ENCODE data around the gene HSPA14. TPM values are rescaled to one million over a fixed set of nuclear protein-coding genes. Genes with fewer than 3 reads are reported as not detected.

HSPA14 gene
- total RNA-seq, 1 donor: 19.7 TPM

- DNase-seq (ENCODE audit: low read depth): no peak
- peak overlapping the region; percentile 88 for H3K4me3 ChIP-seq (ENCODE audit: low read depth, low read length)
- no peak for TF ChIP-seq CTCF (IDR thresholded peaks at IDR 0.05; ENCODE audit: insufficient read depth, low read length)
Measured at GRCh38 chr10:14837003-14837756, 926 bp upstream of the HSPA14 start.

- DNase-seq (ENCODE audit: low read depth): peak; percentile 25
- no peak for TF ChIP-seq CTCF (IDR thresholded peaks at IDR 0.05; ENCODE audit: insufficient read depth, low read length)
- peak overlapping the region; percentile 77 for H3K4me3 ChIP-seq (ENCODE audit: low read depth, low read length)
Measured at GRCh38 chr10:14838582-14839304, 637 bp downstream of the HSPA14 start.

- TF ChIP-seq CTCF (IDR thresholded peaks at IDR 0.05; ENCODE audit: insufficient read depth, low read length): no peak
- DNase-seq (ENCODE audit: low read depth): no peak
- peak overlapping the region; percentile 77 for H3K4me3 ChIP-seq (ENCODE audit: low read depth, low read length)
Measured at GRCh38 chr10:14839305-14839695, 1.2 kb downstream of the HSPA14 start.

GRCh38 chr10:14840178-14840577 lies 2.1 kb downstream of the HSPA14 start:
- no peak for DNase-seq (ENCODE audit: low read depth)
- TF ChIP-seq CTCF (IDR thresholded peaks at IDR 0.05; ENCODE audit: insufficient read depth, low read length): no peak
- no peak overlapping the region for H3K4me3 ChIP-seq (ENCODE audit: low read depth, low read length)

GRCh38 chr10:14843327-14843988 lies 5.4 kb downstream of the HSPA14 start:
- TF ChIP-seq CTCF (IDR thresholded peaks at IDR 0.05; ENCODE audit: insufficient read depth, low read length): no peak
- DNase-seq (ENCODE audit: low read depth): no peak
- no peak overlapping the region for H3K4me3 ChIP-seq (ENCODE audit: low read depth, low read length)

- DNase-seq (ENCODE audit: low read depth): no peak
- no peak overlapping the region for H3K4me3 ChIP-seq (ENCODE audit: low read depth, low read length)
- no peak for TF ChIP-seq CTCF (IDR thresholded peaks at IDR 0.05; ENCODE audit: insufficient read depth, low read length)
Measured at GRCh38 chr10:14844948-14845347, 6.8 kb downstream of the HSPA14 start.

Data from fibroblast of the aortic adventitia (primary cell).